Activated naive CD8-positive, alpha-beta T cell treated with anti-CD3 and anti-CD28 coated beads for 36 hours (primary cell): Measurements from ENCODE around the gene DYSF. TPM values are rescaled to one million over a fixed set of nuclear protein-coding genes. Genes with fewer than 3 reads are reported as not detected.

Experiments used
- DNase-seq: peaks from one replicate; pipeline ENCODE4 v3.0.0; 2021
- H3K27ac Mint-ChIP-seq: one replicate; pipeline ENCODE4 v1.8.0; 2022; ENCODE audit warnings: mild to moderate bottlenecking, moderate library complexity, mixed read lengths
- H3K27me3 Mint-ChIP-seq: one replicate; pipeline ENCODE4 v1.8.0; 2022; ENCODE audit warnings: mild to moderate bottlenecking, mixed read lengths
- H3K36me3 Mint-ChIP-seq: one replicate; pipeline ENCODE4 v1.8.0; 2021; ENCODE audit warnings: mild to moderate bottlenecking, mixed read lengths
- H3K4me1 Mint-ChIP-seq: one replicate; pipeline ENCODE4 v1.8.0; 2021; ENCODE audit warnings: mixed read lengths
- H3K4me3 Mint-ChIP-seq: one replicate; pipeline ENCODE4 v1.8.0; 2022; ENCODE audit warnings: mild to moderate bottlenecking, moderate library complexity, mixed read lengths
- H3K9me3 Mint-ChIP-seq: one replicate; pipeline ENCODE4 v1.8.0; 2022; ENCODE audit warnings: mixed read lengths
- total RNA-seq, 2 experiments: library from RNA; stranded (reverse); gene quantifications; one replicate each; pipeline ENCODE4 v1.2.3, GENCODE V29; 2021

The DYSF gene
- total RNA-seq, 2 experiments from 2014 or later: 4.3 to 5.5 TPM

GRCh38 chr2:71534201-71534600 is 80.8 kb downstream of the DYSF start:
- no peaks in the 10 kb centered on the region for H3K36me3 Mint-ChIP-seq
- H3K4me3 Mint-ChIP-seq: no peak overlapping the region
- H3K27ac Mint-ChIP-seq: no peak overlapping the region
- no peak for DNase-seq
- peaks cover 2% of the 10 kb centered on the region for H3K4me1 Mint-ChIP-seq
- peaks cover 28% of the 10 kb centered on the region for H3K27me3 Mint-ChIP-seq
- no peaks in the 10 kb centered on the region for H3K9me3 Mint-ChIP-seq

GRCh38 chr2:71534826-71535225 is 81.5 kb downstream of the DYSF start:
- H3K27me3 Mint-ChIP-seq: peaks cover 27% of the 10 kb centered on the region
- no peaks in the 10 kb centered on the region for H3K9me3 Mint-ChIP-seq
- no peaks in the 10 kb centered on the region for H3K36me3 Mint-ChIP-seq
- H3K4me1 Mint-ChIP-seq: peaks cover 2% of the 10 kb centered on the region
- no peak overlapping the region for H3K27ac Mint-ChIP-seq
- DNase-seq: no peak
- H3K4me3 Mint-ChIP-seq: no peak overlapping the region

- Mint-ChIP-seq H3K9me3 (no peaks in the 10 kb centered on the region), H3K36me3 (no peaks in the 10 kb centered on the region), H3K4me3 (no peak overlapping the region), H3K27ac (no peak overlapping the region), H3K4me1 (peaks cover 2% of the 10 kb centered on the region), H3K27me3 (peaks cover 22% of the 10 kb centered on the region)
- no peak for DNase-seq
Measured at GRCh38 chr2:71535526-71535925, 82.2 kb downstream of the DYSF start.

- no peak for DNase-seq
- no peak overlapping the region for H3K4me3 Mint-ChIP-seq
Measured at GRCh38 chr2:71536226-71536671, 82.9 kb downstream of the DYSF start.

GRCh38 chr2:71538241-71538640 is 84.9 kb downstream of the DYSF start:
- H3K9me3 Mint-ChIP-seq: no peaks in the 10 kb centered on the region
- no peak overlapping the region for H3K4me3 Mint-ChIP-seq
- no peaks in the 10 kb centered on the region for H3K4me1 Mint-ChIP-seq
- H3K27me3 Mint-ChIP-seq: peaks cover 5% of the 10 kb centered on the region
- no peak for DNase-seq
- no peak overlapping the region for H3K27ac Mint-ChIP-seq
- H3K36me3 Mint-ChIP-seq: no peaks in the 10 kb centered on the region

More at GRCh38 chr2:71536226-71536671, 82.9 kb downstream of the DYSF start:
- Mint-ChIP-seq H3K27ac (no peak overlapping the region), H3K9me3 (no peaks in the 10 kb centered on the region), H3K4me1 (no peaks in the 10 kb centered on the region), H3K27me3 (peaks cover 15% of the 10 kb centered on the region), H3K36me3 (no peaks in the 10 kb centered on the region)

GRCh38 chr2:71538656-71539265 is 85.4 kb downstream of the DYSF start:
- peaks cover 5% of the 10 kb centered on the region for H3K27me3 Mint-ChIP-seq
- H3K4me1 Mint-ChIP-seq: no peaks in the 10 kb centered on the region
- H3K36me3 Mint-ChIP-seq: no peaks in the 10 kb centered on the region
- peak overlapping the region; percentile 43 for H3K27ac Mint-ChIP-seq
- no peaks in the 10 kb centered on the region for H3K9me3 Mint-ChIP-seq
- peak overlapping the region; percentile 69 for H3K4me3 Mint-ChIP-seq
- no peak for DNase-seq

GRCh38 chr2:71540818-71541217 is 87.5 kb downstream of the DYSF start:
- Mint-ChIP-seq H3K9me3 (no peaks in the 10 kb centered on the region), H3K27ac (no peak overlapping the region), H3K36me3 (no peaks in the 10 kb centered on the region), H3K4me1 (peaks cover 7% of the 10 kb centered on the region), H3K4me3 (no peak overlapping the region), H3K27me3 (peaks cover 14% of the 10 kb centered on the region)
- no peak for DNase-seq

GRCh38 chr2:71544919-71545571 is 91.7 kb downstream of the DYSF start:
- no peaks in the 10 kb centered on the region for H3K36me3 Mint-ChIP-seq
- peaks cover 19% of the 10 kb centered on the region for H3K27me3 Mint-ChIP-seq

GRCh38 chr2:71545572-71546274 is 92.4 kb downstream of the DYSF start:
- Mint-ChIP-seq H3K4me1 (peaks cover 8% of the 10 kb centered on the region), H3K36me3 (no peaks in the 10 kb centered on the region), H3K27ac (peak overlapping the region; percentile 23), H3K4me3 (peak overlapping the region; percentile 61), H3K9me3 (no peaks in the 10 kb centered on the region), H3K27me3 (peaks cover 19% of the 10 kb centered on the region)
- peak; percentile 42 for DNase-seq

More at GRCh38 chr2:71544919-71545571, 91.7 kb downstream of the DYSF start:
- peak overlapping the region; percentile 23 for H3K27ac Mint-ChIP-seq
- H3K4me3 Mint-ChIP-seq: peak overlapping the region; percentile 61
- no peak for DNase-seq
- peaks cover 8% of the 10 kb centered on the region for H3K4me1 Mint-ChIP-seq
- H3K9me3 Mint-ChIP-seq: no peaks in the 10 kb centered on the region

GRCh38 chr2:71546275-71546638 is 92.9 kb downstream of the DYSF start:
- H3K36me3 Mint-ChIP-seq: no peaks in the 10 kb centered on the region
- H3K4me3 Mint-ChIP-seq: no peak overlapping the region
- no peak for DNase-seq
- H3K4me1 Mint-ChIP-seq: peaks cover 8% of the 10 kb centered on the region
- H3K27ac Mint-ChIP-seq: no peak overlapping the region
- H3K9me3 Mint-ChIP-seq: no peaks in the 10 kb centered on the region
- peaks cover 19% of the 10 kb centered on the region for H3K27me3 Mint-ChIP-seq

- H3K4me1 Mint-ChIP-seq: peaks cover 8% of the 10 kb centered on the region
- H3K4me3 Mint-ChIP-seq: no peak overlapping the region
- no peaks in the 10 kb centered on the region for H3K36me3 Mint-ChIP-seq
- peaks cover 19% of the 10 kb centered on the region for H3K27me3 Mint-ChIP-seq
- H3K27ac Mint-ChIP-seq: no peak overlapping the region
- no peaks in the 10 kb centered on the region for H3K9me3 Mint-ChIP-seq
- no peak for DNase-seq
Measured at GRCh38 chr2:71546777-71547281, 93.5 kb downstream of the DYSF start.

GRCh38 chr2:71547616-71548285 is 94.4 kb downstream of the DYSF start:
- Mint-ChIP-seq H3K4me1 (peaks cover 8% of the 10 kb centered on the region), H3K9me3 (no peaks in the 10 kb centered on the region), H3K4me3 (no peak overlapping the region), H3K36me3 (no peaks in the 10 kb centered on the region), H3K27me3 (peaks cover 19% of the 10 kb centered on the region), H3K27ac (no peak overlapping the region)
- no peak for DNase-seq

GRCh38 chr2:71548646-71549425 is 95.5 kb downstream of the DYSF start:
- DNase-seq: peak; percentile 57
- Mint-ChIP-seq H3K4me1 (peaks cover 8% of the 10 kb centered on the region), H3K27ac (no peak overlapping the region), H3K4me3 (no peak overlapping the region), H3K36me3 (no peaks in the 10 kb centered on the region), H3K27me3 (peaks cover 19% of the 10 kb centered on the region), H3K9me3 (no peaks in the 10 kb centered on the region)

GRCh38 chr2:71550801-71551630 is 97.7 kb downstream of the DYSF start:
- peaks cover 1% of the 10 kb centered on the region for H3K4me1 Mint-ChIP-seq
- peaks cover 4% of the 10 kb centered on the region for H3K27me3 Mint-ChIP-seq
- H3K9me3 Mint-ChIP-seq: no peaks in the 10 kb centered on the region
- no peak for DNase-seq
- no peak overlapping the region for H3K27ac Mint-ChIP-seq
- no peaks in the 10 kb centered on the region for H3K36me3 Mint-ChIP-seq
- no peak overlapping the region for H3K4me3 Mint-ChIP-seq
